ENCODE results near the gene GLS.

GRCh38 chr2:190933361-190933760, 52.7 kb downstream of the GLS start:
- no peak for TF ChIP-seq CTCF (conservative IDR thresholded peaks at IDR 0.05; ENCODE audit: low read length)
- no peak for TF ChIP-seq EZH2phosphoT487 (IDR thresholded peaks at IDR 0.05; ENCODE audit: borderline replicate concordance)

Data from Loucy (cell line).